ENCODE data around the gene TENM4.

TENM4 gene

GRCh38 chr11:79025622-79026021, 415.2 kb downstream of the TENM4 start:
- TF ChIP-seq TARDBP (IDR thresholded peaks at IDR 0.05) = no peak
- no peak for TF ChIP-seq L3MBTL2 (conservative IDR thresholded peaks at IDR 0.05)
- TF ChIP-seq PKNOX1 (IDR thresholded peaks at IDR 0.05) = no peak
- no peak for TF ChIP-seq FOXK2 (IDR thresholded peaks at IDR 0.05)
- TF ChIP-seq BHLHE40 (IDR thresholded peaks at IDR 0.05; ENCODE audit: borderline replicate concordance) = no peak
- no peak for TF ChIP-seq ZNF384 (IDR thresholded peaks at IDR 0.05)
- no peak for TF ChIP-seq SUZ12 (IDR thresholded peaks at IDR 0.05)
- TF ChIP-seq ARNT (IDR thresholded peaks at IDR 0.05) = no peak
- TF ChIP-seq FOXA1 (IDR thresholded peaks at IDR 0.05) = no peak
- TF ChIP-seq SP1 (IDR thresholded peaks at IDR 0.05) = no peak
- no peak for TF ChIP-seq NFRKB (IDR thresholded peaks at IDR 0.05)
- TF ChIP-seq HDGF (IDR thresholded peaks at IDR 0.05; ENCODE audit: borderline replicate concordance) = no peak
- TF ChIP-seq ELF4 (IDR thresholded peaks at IDR 0.05) = no peak
- no peak for TF ChIP-seq CTBP1 (IDR thresholded peaks at IDR 0.05; ENCODE audit: borderline replicate concordance)
- no peak for TF ChIP-seq LEF1 (IDR thresholded peaks at IDR 0.05; ENCODE audit: borderline replicate concordance)
- no peak for TF ChIP-seq FOXM1 (IDR thresholded peaks at IDR 0.05; ENCODE audit: borderline replicate concordance)
- ChIA-PET CTCF (no interaction called here), POLR2A (no interaction called here)
- DNase-seq (ENCODE audit: extremely low spot score) = no peak

- no peak for DNase-seq (ENCODE audit: extremely low spot score)
- ChIA-PET CTCF (no interaction called here), POLR2A (no interaction called here)
- TF ChIP-seq SP1 (IDR thresholded peaks at IDR 0.05) = no peak
- no peak for TF ChIP-seq BHLHE40 (IDR thresholded peaks at IDR 0.05; ENCODE audit: borderline replicate concordance)
- TF ChIP-seq FOXA1 (IDR thresholded peaks at IDR 0.05) = no peak
- TF ChIP-seq L3MBTL2 (conservative IDR thresholded peaks at IDR 0.05) = no peak
Observed at GRCh38 chr11:79025097-79025496, 415.7 kb downstream of the TENM4 start.

- ChIA-PET POLR2A (no interaction called here), CTCF (no interaction called here)
- DNase-seq (ENCODE audit: extremely low spot score) = no peak
- TF ChIP-seq TARDBP (IDR thresholded peaks at IDR 0.05) = no peak
- TF ChIP-seq ELF4 (IDR thresholded peaks at IDR 0.05) = no peak
- no peak for TF ChIP-seq ARNT (IDR thresholded peaks at IDR 0.05)
- no peak for TF ChIP-seq L3MBTL2 (conservative IDR thresholded peaks at IDR 0.05)
- TF ChIP-seq CTBP1 (IDR thresholded peaks at IDR 0.05; ENCODE audit: borderline replicate concordance) = no peak
- TF ChIP-seq SUZ12 (IDR thresholded peaks at IDR 0.05) = no peak
- no peak for TF ChIP-seq PKNOX1 (IDR thresholded peaks at IDR 0.05)
- TF ChIP-seq HDGF (IDR thresholded peaks at IDR 0.05; ENCODE audit: borderline replicate concordance) = no peak
- no peak for TF ChIP-seq SP1 (IDR thresholded peaks at IDR 0.05)
- TF ChIP-seq ZNF384 (IDR thresholded peaks at IDR 0.05) = no peak
- no peak for TF ChIP-seq NFRKB (IDR thresholded peaks at IDR 0.05)
- no peak for TF ChIP-seq LEF1 (IDR thresholded peaks at IDR 0.05; ENCODE audit: borderline replicate concordance)
- no peak for TF ChIP-seq BHLHE40 (IDR thresholded peaks at IDR 0.05; ENCODE audit: borderline replicate concordance)
- no peak for TF ChIP-seq FOXK2 (IDR thresholded peaks at IDR 0.05)
- no peak for TF ChIP-seq FOXA1 (IDR thresholded peaks at IDR 0.05)
- TF ChIP-seq FOXM1 (IDR thresholded peaks at IDR 0.05; ENCODE audit: borderline replicate concordance) = no peak
Observed at GRCh38 chr11:79022265-79022664, 418.6 kb downstream of the TENM4 start.

GRCh38 chr11:79021601-79022000, 419.2 kb downstream of the TENM4 start:
- TF ChIP-seq NFRKB (IDR thresholded peaks at IDR 0.05) (no peak), SP1 (IDR thresholded peaks at IDR 0.05) (no peak), ZNF384 (IDR thresholded peaks at IDR 0.05) (no peak), FOXA1 (IDR thresholded peaks at IDR 0.05) (no peak), SUZ12 (IDR thresholded peaks at IDR 0.05) (no peak), ELF4 (IDR thresholded peaks at IDR 0.05) (no peak), BHLHE40 (IDR thresholded peaks at IDR 0.05; ENCODE audit: borderline replicate concordance) (no peak)
- ChIA-PET POLR2A (no interaction called here), CTCF (no interaction called here)
- no peak for DNase-seq (ENCODE audit: extremely low spot score)

GRCh38 chr11:79019975-79020374, 420.9 kb downstream of the TENM4 start:
- POLR2A ChIA-PET = no interaction called here
- no peak for DNase-seq (ENCODE audit: extremely low spot score)
- TF ChIP-seq CTBP1 (IDR thresholded peaks at IDR 0.05; ENCODE audit: borderline replicate concordance) (no peak), PKNOX1 (IDR thresholded peaks at IDR 0.05) (no peak), HDGF (IDR thresholded peaks at IDR 0.05; ENCODE audit: borderline replicate concordance) (no peak), FOXA1 (IDR thresholded peaks at IDR 0.05) (no peak), ZNF384 (IDR thresholded peaks at IDR 0.05) (no peak), NFRKB (IDR thresholded peaks at IDR 0.05) (no peak), LEF1 (IDR thresholded peaks at IDR 0.05; ENCODE audit: borderline replicate concordance) (no peak), ELF4 (IDR thresholded peaks at IDR 0.05) (no peak), BHLHE40 (IDR thresholded peaks at IDR 0.05; ENCODE audit: borderline replicate concordance) (no peak), FOXM1 (IDR thresholded peaks at IDR 0.05; ENCODE audit: borderline replicate concordance) (no peak), SUZ12 (IDR thresholded peaks at IDR 0.05) (no peak), L3MBTL2 (conservative IDR thresholded peaks at IDR 0.05) (no peak), SP1 (IDR thresholded peaks at IDR 0.05) (no peak), FOXK2 (IDR thresholded peaks at IDR 0.05) (no peak), TARDBP (IDR thresholded peaks at IDR 0.05) (no peak)
- CTCF ChIA-PET = no interaction called here

GRCh38 chr11:79019277-79019676, 421.6 kb downstream of the TENM4 start:
- CTCF ChIA-PET = no interaction called here
- no peak for TF ChIP-seq LEF1 (IDR thresholded peaks at IDR 0.05; ENCODE audit: borderline replicate concordance)
- no peak for DNase-seq (ENCODE audit: extremely low spot score)
- POLR2A ChIA-PET = no interaction called here

GRCh38 chr11:79018371-79018849, 422.4 kb downstream of the TENM4 start:
- no peak for DNase-seq (ENCODE audit: extremely low spot score)
- TF ChIP-seq TARDBP (IDR thresholded peaks at IDR 0.05) (no peak), PKNOX1 (IDR thresholded peaks at IDR 0.05) (no peak)
- CTCF ChIA-PET = interaction anchor here (0.8 kb wide), 1 partner anchor 1337 kb away, joined by 3 read pairs; no protein-coding TSS in a partner anchor
- POLR2A ChIA-PET = no interaction called here

Measured in HEK293T (cell line).